MM.1S (cell line): ENCODE results near the gene RFX6.

ENCODE experiments used
- EZH2 ChIP-seq: fragments of 300-600 bp; sonication (generic); optimal IDR thresholded peaks from 2 replicates; pipeline ENCODE3; 2017; ENCODE audit warnings: low read depth, mild to moderate bottlenecking, antibody characterized with exemption, low read length, mixed read lengths
- EZH2phosphoT487 ChIP-seq: fragments of 300-600 bp; sonication (generic); IDR thresholded peaks from 2 replicates; pipeline ENCODE4 v1.6.1; 2018; ENCODE audit warnings: antibody characterized with exemption, low read length
- TF ChIP-seq, protein P1 (sequence below): fragments of 300-600 bp; sonication (generic); IDR thresholded peaks from 2 replicates; pipeline ENCODE4 v1.5.1; 2016; ENCODE audit warnings: antibody characterized with exemption, low read length, mixed read lengths

DNA sequence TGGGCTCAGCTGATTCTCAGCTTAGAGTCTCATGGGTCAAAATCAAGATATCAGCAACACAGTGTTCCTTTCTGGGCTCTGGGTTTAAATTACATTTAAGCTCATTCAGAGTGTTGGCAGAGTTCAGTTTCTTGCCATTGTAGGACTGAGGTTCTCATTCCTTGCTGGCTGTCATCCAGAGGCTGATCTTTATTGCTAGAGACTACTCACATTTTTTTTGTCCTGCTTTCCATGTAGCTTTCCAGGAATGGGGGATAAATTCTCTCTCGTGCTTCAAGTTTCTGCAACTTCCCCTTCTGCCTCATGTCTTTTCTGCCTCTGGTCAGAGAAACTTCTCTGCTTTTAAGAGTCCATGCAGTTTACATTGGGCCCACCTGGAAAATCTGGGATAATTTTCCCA lies 86.9 kb downstream of the RFX6 start:
- TF ChIP-seq, protein P1, sequence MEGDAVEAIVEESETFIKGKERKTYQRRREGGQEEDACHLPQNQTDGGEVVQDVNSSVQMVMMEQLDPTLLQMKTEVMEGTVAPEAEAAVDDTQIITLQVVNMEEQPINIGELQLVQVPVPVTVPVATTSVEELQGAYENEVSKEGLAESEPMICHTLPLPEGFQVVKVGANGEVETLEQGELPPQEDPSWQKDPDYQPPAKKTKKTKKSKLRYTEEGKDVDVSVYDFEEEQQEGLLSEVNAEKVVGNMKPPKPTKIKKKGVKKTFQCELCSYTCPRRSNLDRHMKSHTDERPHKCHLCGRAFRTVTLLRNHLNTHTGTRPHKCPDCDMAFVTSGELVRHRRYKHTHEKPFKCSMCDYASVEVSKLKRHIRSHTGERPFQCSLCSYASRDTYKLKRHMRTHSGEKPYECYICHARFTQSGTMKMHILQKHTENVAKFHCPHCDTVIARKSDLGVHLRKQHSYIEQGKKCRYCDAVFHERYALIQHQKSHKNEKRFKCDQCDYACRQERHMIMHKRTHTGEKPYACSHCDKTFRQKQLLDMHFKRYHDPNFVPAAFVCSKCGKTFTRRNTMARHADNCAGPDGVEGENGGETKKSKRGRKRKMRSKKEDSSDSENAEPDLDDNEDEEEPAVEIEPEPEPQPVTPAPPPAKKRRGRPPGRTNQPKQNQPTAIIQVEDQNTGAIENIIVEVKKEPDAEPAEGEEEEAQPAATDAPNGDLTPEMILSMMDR: no peak
- TF ChIP-seq EZH2phosphoT487 (no peak), EZH2 (no peak)
